ENCODE measurements around the gene SCLY. TPM values are rescaled to one million over a fixed set of nuclear protein-coding genes. Genes with fewer than 3 reads are reported as not detected.

The SCLY gene
- total and polyA plus RNA-seq, 8 donors: 5.4 to 12.8 (median 11.4) TPM

DNA sequence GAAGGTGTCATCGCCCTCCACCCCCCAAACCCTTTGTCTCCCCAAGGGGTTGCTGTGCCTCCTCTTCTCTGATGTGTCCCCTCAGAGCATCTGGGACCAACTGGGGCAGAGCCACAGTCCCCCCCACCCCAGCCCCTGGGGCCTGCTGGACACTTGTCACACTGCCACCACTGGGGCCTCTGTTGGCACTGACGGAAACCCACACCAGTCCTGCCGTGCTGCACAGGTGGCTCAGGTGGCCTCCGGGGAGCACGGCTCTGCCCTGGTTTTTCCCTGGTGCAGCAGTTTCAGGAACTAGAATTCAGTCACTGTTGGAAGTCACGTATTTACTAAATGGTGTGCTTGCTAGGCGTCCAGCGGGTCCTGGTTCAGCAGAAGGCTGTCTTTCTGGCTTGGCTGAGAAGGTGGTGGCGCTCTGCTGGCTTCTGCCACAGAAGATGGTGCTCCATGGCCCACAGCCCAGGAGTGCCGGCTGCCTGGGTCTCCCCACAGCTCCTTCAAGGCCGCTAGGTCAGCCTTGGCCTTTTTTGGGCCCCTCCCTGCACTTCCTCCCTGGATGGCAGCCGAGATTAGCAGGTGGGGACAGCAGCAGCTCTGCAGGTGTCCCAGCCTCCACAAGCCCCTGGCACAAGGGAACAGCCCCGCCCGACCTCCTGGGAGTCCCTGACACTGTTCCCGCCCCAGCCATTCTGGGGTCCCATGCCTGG lies 59.1 kb downstream of the SCLY start:
- DNase-seq: no peak
- intact Hi-C loops (cut with DNase I; ENCODE audit: low total_unique reads): no loop called here
- H3K27me3 ChIP-seq: peaks cover 0 to 46% (median 7%) of the 10 kb centered on the region in 3 donors
- no peak overlapping the region for H3K4me3 ChIP-seq
- TF ChIP-seq POLR2A (IDR thresholded peaks at IDR 0.05) (no peak), EP300 (IDR thresholded peaks at IDR 0.05) (no peak), POLR2AphosphoS5 (IDR thresholded peaks at IDR 0.05) (no peak)
- TF ChIP-seq, protein P1, sequence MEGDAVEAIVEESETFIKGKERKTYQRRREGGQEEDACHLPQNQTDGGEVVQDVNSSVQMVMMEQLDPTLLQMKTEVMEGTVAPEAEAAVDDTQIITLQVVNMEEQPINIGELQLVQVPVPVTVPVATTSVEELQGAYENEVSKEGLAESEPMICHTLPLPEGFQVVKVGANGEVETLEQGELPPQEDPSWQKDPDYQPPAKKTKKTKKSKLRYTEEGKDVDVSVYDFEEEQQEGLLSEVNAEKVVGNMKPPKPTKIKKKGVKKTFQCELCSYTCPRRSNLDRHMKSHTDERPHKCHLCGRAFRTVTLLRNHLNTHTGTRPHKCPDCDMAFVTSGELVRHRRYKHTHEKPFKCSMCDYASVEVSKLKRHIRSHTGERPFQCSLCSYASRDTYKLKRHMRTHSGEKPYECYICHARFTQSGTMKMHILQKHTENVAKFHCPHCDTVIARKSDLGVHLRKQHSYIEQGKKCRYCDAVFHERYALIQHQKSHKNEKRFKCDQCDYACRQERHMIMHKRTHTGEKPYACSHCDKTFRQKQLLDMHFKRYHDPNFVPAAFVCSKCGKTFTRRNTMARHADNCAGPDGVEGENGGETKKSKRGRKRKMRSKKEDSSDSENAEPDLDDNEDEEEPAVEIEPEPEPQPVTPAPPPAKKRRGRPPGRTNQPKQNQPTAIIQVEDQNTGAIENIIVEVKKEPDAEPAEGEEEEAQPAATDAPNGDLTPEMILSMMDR (IDR thresholded peaks at IDR 0.05): no peak
- H3K27ac ChIP-seq: no peak overlapping the region
- H3K36me3 ChIP-seq: no peaks in the 10 kb centered on the region
- H3K4me1 ChIP-seq: peaks cover 0 to 13% (median 3%) of the 10 kb centered on the region in 4 donors
- WGBS, 5 donors: 32 to 51% (median 36%) methylated on average over 9 to 15 of the region's 15 CpGs
- H3K9me3 ChIP-seq: no peaks in the 10 kb centered on the region

DNA sequence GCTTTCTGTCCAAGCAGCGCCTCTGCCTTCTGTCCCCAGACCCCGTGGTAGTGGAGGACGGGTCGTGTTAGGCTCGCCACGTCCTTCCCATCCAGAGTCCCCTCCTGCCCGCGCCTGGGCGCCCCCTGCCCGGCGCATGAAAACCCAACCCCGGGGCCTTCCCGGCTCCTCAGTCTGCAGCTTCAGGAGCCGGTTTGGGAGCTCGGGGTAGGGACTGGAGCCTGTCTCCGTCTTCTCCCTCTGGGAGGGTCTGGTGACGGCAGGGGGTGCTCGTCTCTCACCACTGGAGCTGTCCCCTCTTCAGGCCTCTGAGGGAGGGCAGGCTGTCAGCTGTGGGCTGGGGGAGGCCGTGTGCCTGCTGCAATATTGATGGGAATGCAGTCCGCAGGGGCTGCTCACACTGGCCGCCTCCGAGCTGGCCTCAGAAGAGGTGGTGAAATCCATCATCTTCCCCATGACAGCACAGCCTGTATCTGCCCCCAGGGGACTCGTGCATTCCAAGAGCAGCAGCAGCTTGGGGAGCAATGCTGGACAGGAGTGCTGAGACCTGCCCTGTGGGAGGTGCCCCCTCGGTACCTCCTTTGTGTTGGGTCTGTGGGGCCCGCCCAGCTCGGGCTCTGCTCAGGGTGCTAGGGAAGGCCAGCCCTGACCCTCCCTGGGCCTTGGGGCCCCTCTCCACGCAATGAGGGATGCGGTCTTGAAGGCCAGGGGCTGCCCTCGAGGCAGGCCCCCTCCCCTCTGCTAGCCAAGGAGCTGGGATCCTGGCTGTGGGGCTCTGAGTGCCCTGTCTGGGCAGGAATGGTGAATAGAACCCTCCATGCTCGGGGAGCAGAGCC lies 59.9 kb downstream of the SCLY start:
- Histone ChIP-seq H3K27me3 (peaks cover 0 to 44% (median 7%) of the 10 kb centered on the region in 3 donors), H3K4me1 (peaks cover 0 to 13% (median 3%) of the 10 kb centered on the region in 4 donors), H3K36me3 (no peaks in the 10 kb centered on the region), H3K4me3 (no peak overlapping the region), H3K9me3 (no peaks in the 10 kb centered on the region), H3K27ac (no peak overlapping the region)
- intact Hi-C loops (cut with DNase I; ENCODE audit: low total_unique reads): no loop called here
- DNase-seq: peak in 1 of 2 donors; percentile 52
- WGBS, 5 donors: 33 to 83% (median 38%) methylated on average over 1 to 30 of the region's 30 CpGs
- no peak for TF ChIP-seq POLR2AphosphoS5 (IDR thresholded peaks at IDR 0.05)
- TF ChIP-seq, protein P1 (IDR thresholded peaks at IDR 0.05): no peak
- TF ChIP-seq EP300 (IDR thresholded peaks at IDR 0.05): no peak
- TF ChIP-seq POLR2A (IDR thresholded peaks at IDR 0.05): no peak

DNA sequence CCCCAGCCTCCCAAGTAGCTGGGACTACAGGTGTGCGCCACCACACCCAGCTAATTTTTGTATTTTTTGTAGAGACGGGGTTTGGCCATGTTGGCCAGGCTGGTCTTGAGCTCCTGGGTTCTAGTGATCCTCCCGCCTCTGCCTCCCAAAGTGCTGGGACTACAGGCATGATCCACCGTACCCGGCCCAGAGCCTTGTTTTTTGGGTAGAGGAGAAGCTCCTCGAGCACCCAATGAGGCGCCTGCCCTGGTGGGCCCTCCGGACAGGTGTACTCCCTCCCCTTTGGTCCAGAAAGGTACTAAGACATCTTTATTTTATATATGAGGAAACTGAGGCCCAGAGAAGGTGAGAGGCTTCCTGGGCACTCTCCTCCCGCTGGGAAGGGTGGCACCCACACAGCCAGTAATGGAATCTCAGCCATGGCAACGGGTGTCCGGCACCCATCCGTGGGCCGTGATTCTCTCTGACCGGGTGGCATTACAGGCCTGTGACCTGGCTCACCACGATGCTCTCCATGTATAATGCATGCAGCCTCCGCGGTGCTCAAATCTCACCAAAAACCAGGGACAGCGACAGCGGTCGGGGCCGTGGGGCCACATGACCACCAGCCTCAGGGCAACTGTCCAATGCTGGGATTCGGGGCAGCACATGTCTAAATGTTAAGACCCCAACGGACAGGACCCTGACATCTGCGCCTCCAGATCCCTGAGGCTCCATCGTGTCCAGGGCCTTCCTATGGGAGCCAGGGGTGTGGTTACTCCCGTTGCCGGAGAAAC lies 60.9 kb downstream of the SCLY start:
- no peak for DNase-seq
- Histone ChIP-seq H3K4me1 (peaks cover 0 to 13% (median 3%) of the 10 kb centered on the region in 4 donors), H3K9me3 (no peaks in the 10 kb centered on the region), H3K4me3 (no peak overlapping the region), H3K27ac (no peak overlapping the region), H3K27me3 (peaks cover 0 to 36% (median 7%) of the 10 kb centered on the region in 3 donors), H3K36me3 (no peaks in the 10 kb centered on the region)
- TF ChIP-seq EP300 (IDR thresholded peaks at IDR 0.05) (no peak), POLR2A (IDR thresholded peaks at IDR 0.05) (no peak), POLR2AphosphoS5 (IDR thresholded peaks at IDR 0.05) (no peak)
- TF ChIP-seq, protein P1 (IDR thresholded peaks at IDR 0.05): no peak
- intact Hi-C loops (cut with DNase I; ENCODE audit: low total_unique reads): no loop called here
- WGBS, 5 donors: 87 to 94% (median 92%) methylated on average over 23 to 27 of the region's 27 CpGs
